ENCODE measurements around the gene IFNGR2. TPM values are rescaled to one million over a fixed set of nuclear protein-coding genes. Genes with fewer than 3 reads are reported as not detected.

Gene IFNGR2
- total RNA-seq, 1 donor from 2014 or later, result 34.6 TPM

GRCh38 chr21:33367309-33367973 lies 35.8 kb upstream of the IFNGR2 start:
- Histone ChIP-seq H3K27ac (replicated peaks) (no peak overlapping the region), H3K36me3 (no peaks in the 10 kb centered on the region), H3K9me3 (replicated peaks) (peaks cover 29% of the 10 kb centered on the region), H3K4me3 (no peak overlapping the region), H3K27me3 (ENCODE audit: low read depth) (no peaks in the 10 kb centered on the region), H3K4me1 (peaks cover under 1% of the 10 kb centered on the region)
- DNase-seq, result no peak
- TF ChIP-seq CTCF (IDR thresholded peaks at IDR 0.05; ENCODE audit: borderline replicate concordance), result no peak
- intact Hi-C loops (cut with micrococcal nuclease), result no loop called here

GRCh38 chr21:33368124-33368523 lies 35.1 kb upstream of the IFNGR2 start:
- intact Hi-C loops (cut with micrococcal nuclease), result no loop called here
- no peak overlapping the region for H3K4me3 ChIP-seq
- H3K36me3 ChIP-seq, result no peaks in the 10 kb centered on the region
- H3K4me1 ChIP-seq, result no peaks in the 10 kb centered on the region
- no peak overlapping the region for H3K27ac ChIP-seq (replicated peaks)
- no peak for DNase-seq
- no peaks in the 10 kb centered on the region for H3K27me3 ChIP-seq (ENCODE audit: low read depth)
- no peak for TF ChIP-seq CTCF (IDR thresholded peaks at IDR 0.05; ENCODE audit: borderline replicate concordance)
- H3K9me3 ChIP-seq (replicated peaks), result peaks cover 29% of the 10 kb centered on the region

- H3K9me3 ChIP-seq (replicated peaks), result peaks cover 29% of the 10 kb centered on the region
- intact Hi-C loops (cut with micrococcal nuclease), result no loop called here
- no peaks in the 10 kb centered on the region for H3K36me3 ChIP-seq
- H3K4me3 ChIP-seq, result no peak overlapping the region
- no peak overlapping the region for H3K27ac ChIP-seq (replicated peaks)
- no peaks in the 10 kb centered on the region for H3K27me3 ChIP-seq (ENCODE audit: low read depth)
- no peaks in the 10 kb centered on the region for H3K4me1 ChIP-seq
- TF ChIP-seq CTCF (IDR thresholded peaks at IDR 0.05; ENCODE audit: borderline replicate concordance), result no peak
- no peak for DNase-seq
Observed at GRCh38 chr21:33368576-33368975, 34.6 kb upstream of the IFNGR2 start.

- no peak overlapping the region for H3K27ac ChIP-seq (replicated peaks)
- H3K36me3 ChIP-seq, result no peaks in the 10 kb centered on the region
- TF ChIP-seq CTCF (IDR thresholded peaks at IDR 0.05; ENCODE audit: borderline replicate concordance), result no peak
- DNase-seq, result no peak
- intact Hi-C loops (cut with micrococcal nuclease), result no loop called here
- no peaks in the 10 kb centered on the region for H3K27me3 ChIP-seq (ENCODE audit: low read depth)
- peaks cover 4% of the 10 kb centered on the region for H3K4me1 ChIP-seq
- H3K4me3 ChIP-seq, result no peak overlapping the region
- H3K9me3 ChIP-seq (replicated peaks), result peaks cover 29% of the 10 kb centered on the region
Observed at GRCh38 chr21:33369586-33369985, 33.6 kb upstream of the IFNGR2 start.

GRCh38 chr21:33370305-33370704 lies 32.9 kb upstream of the IFNGR2 start:
- no peak for DNase-seq
- peaks cover 29% of the 10 kb centered on the region for H3K9me3 ChIP-seq (replicated peaks)
- intact Hi-C loops (cut with micrococcal nuclease), result loop anchor here (5.0 to 10.0 kb wide), 3 partner anchors 74 to 536 kb away; no protein-coding TSS in a partner anchor
- no peak overlapping the region for H3K27ac ChIP-seq (replicated peaks)
- peaks cover 6% of the 10 kb centered on the region for H3K4me1 ChIP-seq
- H3K36me3 ChIP-seq, result no peaks in the 10 kb centered on the region
- no peaks in the 10 kb centered on the region for H3K27me3 ChIP-seq (ENCODE audit: low read depth)
- TF ChIP-seq CTCF (IDR thresholded peaks at IDR 0.05; ENCODE audit: borderline replicate concordance), result no peak
- no peak overlapping the region for H3K4me3 ChIP-seq

Measured in left ventricle myocardium inferior (tissue), 1 donor.